Smooth muscle cell (in vitro differentiated cells): ENCODE results near the gene ATG13. TPM values are rescaled to one million over a fixed set of nuclear protein-coding genes. Genes with fewer than 3 reads are reported as not detected.

Experiments used
- DNase-seq: peaks from one replicate; lab custom pipeline; 2025; ENCODE audit not compliant: unreplicated experiment; lab: John Stamatoyannopoulos, UW
- H2AFZ ChIP-seq: fragments of 200-600 bp; sonication (generic); 2 replicates; pipeline ENCODE4 v1.6.0; 2016; ENCODE audit warnings: antibody characterized with exemption, low read depth, mild to moderate bottlenecking
- H3F3A ChIP-seq: fragments of 200-600 bp; sonication (generic); 2 replicates; pipeline ENCODE4 v1.6.0; 2017; ENCODE audit warnings: antibody characterized with exemption, low read depth
- H3K27ac ChIP-seq: fragments of 200-600 bp; sonication (generic); 2 replicates; pipeline ENCODE4 v1.5.1; 2016; ENCODE audit warnings: low read depth, mild to moderate bottlenecking
- H3K27me3 ChIP-seq: fragments of 200-600 bp; sonication (generic); 2 replicates; pipeline ENCODE4 v1.6.1; 2016; ENCODE audit warnings: low read depth, mild to moderate bottlenecking
- H3K36me3 ChIP-seq: fragments of 200-600 bp; sonication (generic); 2 replicates; pipeline ENCODE4 v1.5.1; 2016; ENCODE audit warnings: low read depth
- H3K4me1 ChIP-seq: fragments of 200-600 bp; sonication (generic); 2 replicates; pipeline ENCODE4 v1.5.1; 2016; ENCODE audit warnings: low read depth
- H3K4me2 ChIP-seq: fragments of 200-600 bp; sonication (generic); 2 replicates; pipeline ENCODE4 v1.6.0; 2016; ENCODE audit warnings: mild to moderate bottlenecking
- H3K4me3 ChIP-seq: fragments of 200-600 bp; sonication (generic); 2 replicates; pipeline ENCODE4 v1.5.1; 2016; ENCODE audit warnings: mild to moderate bottlenecking
- H3K79me2 ChIP-seq: fragments of 200-600 bp; sonication (generic); 2 replicates; pipeline ENCODE4 v1.6.0; 2016; ENCODE audit warnings: low read depth, mild to moderate bottlenecking
- H3K9ac ChIP-seq: fragments of 200-600 bp; sonication (generic); 2 replicates; pipeline ENCODE4 v1.6.0; 2016; ENCODE audit warnings: low read depth
- H3K9me3 ChIP-seq: fragments of 200-600 bp; sonication (generic); replicated peaks from 2 replicates; pipeline ENCODE4 v1.5.1; 2016; ENCODE audit warnings: low read depth
- H4K20me1 ChIP-seq: fragments of 200-600 bp; sonication (generic); 2 replicates; pipeline ENCODE4 v1.6.0; 2016; ENCODE audit warnings: low read depth
- CTCF ChIP-seq: fragments of 200-600 bp; sonication (generic); IDR thresholded peaks from 2 replicates; pipeline ENCODE4 v1.5.1; 2017; ENCODE audit warnings: borderline replicate concordance, mild to moderate bottlenecking, antibody characterized with exemption; ENCODE audit not compliant: insufficient read depth, poor library complexity, severe bottlenecking
- WGBS: methylation state at CpG from one replicate; pipeline ENCODE4 v1.1.7; 2016; ENCODE audit warnings: low lambda C conversion rate; 5-methylcytosine and 5-hydroxymethylcytosine counted together
- polyA plus RNA-seq: library from polyadenylated mRNA; unstranded; fragments of >200 nt; fragmentation: Nextera tagmentation; extraction: Ambion mirVana; gene quantifications from 2 replicates; pipeline ENCODE4 v1.2.1, GENCODE V29; 2016
- total RNA-seq: library from RNA; depleted of rRNA; stranded (reverse); fragments of >200 nt; gene quantifications from 2 replicates; pipeline ENCODE4 v1.2.3, GENCODE V29; 2014

ATG13 gene
- total and polyA plus RNA-seq, 2 experiments from 2014 or later: 66.3 to 96.5 TPM

- no peak overlapping the region for H3K4me2 ChIP-seq
- no peak for TF ChIP-seq CTCF
- no peaks in the 10 kb centered on the region for H3K36me3 ChIP-seq
- no peaks in the 10 kb centered on the region for H3K79me2 ChIP-seq
- H3F3A ChIP-seq: peaks cover 7% of the 10 kb centered on the region
- no peak overlapping the region for H2AFZ ChIP-seq
- H3K4me3 ChIP-seq: no peak overlapping the region
- H3K27me3 ChIP-seq: no peaks in the 10 kb centered on the region
- 94% methylated on average over 21 of the region's 21 CpGs for WGBS
- H3K9me3 ChIP-seq: no peaks in the 10 kb centered on the region
- peaks cover 7% of the 10 kb centered on the region for H3K4me1 ChIP-seq
- DNase-seq: no peak
- H3K9ac ChIP-seq: no peak overlapping the region
- H3K27ac ChIP-seq: no peak overlapping the region
- H4K20me1 ChIP-seq: peaks cover 5% of the 10 kb centered on the region
Observed at GRCh38 chr11:46680164-46680760, 62.9 kb downstream of the ATG13 start.

- Histone ChIP-seq H3K9ac (no peak overlapping the region), H3K79me2 (no peaks in the 10 kb centered on the region), H3K27ac (no peak overlapping the region), H4K20me1 (peaks cover 5% of the 10 kb centered on the region), H3K9me3 (no peaks in the 10 kb centered on the region), H3K4me3 (no peak overlapping the region), H3K36me3 (no peaks in the 10 kb centered on the region), H3K4me2 (no peak overlapping the region), H2AFZ (no peak overlapping the region), H3F3A (peaks cover 3% of the 10 kb centered on the region), H3K4me1 (peaks cover 1% of the 10 kb centered on the region), H3K27me3 (no peaks in the 10 kb centered on the region)
- no peak for DNase-seq
- 97% methylated on average over 22 of the region's 22 CpGs for WGBS
- TF ChIP-seq CTCF: no peak
Observed at GRCh38 chr11:46680815-46681214, 63.5 kb downstream of the ATG13 start.

GRCh38 chr11:46681814-46682213, 64.5 kb downstream of the ATG13 start:
- 96% methylated on average over 11 of the region's 11 CpGs for WGBS
- H3K27me3 ChIP-seq: no peaks in the 10 kb centered on the region
- no peak overlapping the region for H3K4me2 ChIP-seq
- H3K4me1 ChIP-seq: no peaks in the 10 kb centered on the region
- no peaks in the 10 kb centered on the region for H3F3A ChIP-seq
- H3K27ac ChIP-seq: no peak overlapping the region
- TF ChIP-seq CTCF: no peak
- no peaks in the 10 kb centered on the region for H3K79me2 ChIP-seq
- no peak for DNase-seq
- H4K20me1 ChIP-seq: peaks cover 5% of the 10 kb centered on the region
- H3K9ac ChIP-seq: no peak overlapping the region
- H3K4me3 ChIP-seq: no peak overlapping the region
- H3K36me3 ChIP-seq: no peaks in the 10 kb centered on the region
- no peak overlapping the region for H2AFZ ChIP-seq
- H3K9me3 ChIP-seq: no peaks in the 10 kb centered on the region
